GM12878 (cell line): ENCODE results near the gene RBP3. TPM values are rescaled to one million over a fixed set of nuclear protein-coding genes. Genes with fewer than 3 reads are reported as not detected.

Experiments used
- ATAC-seq: fragments of 200-7000 bp; cut with Tn5 transposase; 3 replicates; pipeline ENCODE4 v1.9.1; 2020; ENCODE audit warnings: mild to moderate bottlenecking, moderate library complexity
- BruUV-seq: library from RNA; stranded (reverse); fragments of 400-500 nt; replicated peaks from 2 replicates; lab custom pipeline; 2021; lab: Mats Ljungman, UMichigan
- CTCF ChIA-PET: fragments of 300-600 bp; sonication (Branson Sonifier 250); formaldehyde crosslinking; extraction: SDS; loops from one replicate; lab custom pipeline; 2021; ENCODE audit warnings: inconsistent platforms; lab: Yijun Ruan, JAX
- POLR2A ChIA-PET: fragments of 350-600 bp; formaldehyde crosslinking; extraction: SDS; loops from one replicate; lab custom pipeline; 2021; ENCODE audit warnings: inconsistent platforms; lab: Charles Lee
- RAD21 ChIA-PET: fragments of 300-600 bp; sonication (Branson Sonifier 250); formaldehyde crosslinking; loops from one replicate; lab custom pipeline; 2023; ENCODE audit warnings: antibody characterized with exemption; ENCODE audit not compliant: unreplicated experiment; lab: Charles Lee
- SMC1A ChIA-PET: fragments of 300-600 bp; sonication (Branson Sonifier 250); formaldehyde crosslinking; loops from one replicate; lab custom pipeline; 2023; ENCODE audit not compliant: unreplicated experiment, uncharacterized antibody; lab: Charles Lee
- DNase-seq: peaks from one replicate; pipeline ENCODE4 v3.0.0-alpha.2; 2011; ENCODE audit warnings: low read depth, low spot score
- FAIRE-seq: peaks from 3 replicates; lab custom pipeline; 2011; peaks lifted over from hg19 to GRCh38; lab: Jason Lieb, UNC
- H2AFZ ChIP-seq: 2 replicates; pipeline ENCODE4 v1.6.0; 2011; ENCODE audit warnings: low read depth, low read length, control low read depth; ENCODE audit not compliant: control insufficient read depth
- H3K27ac ChIP-seq: 2 replicates; pipeline ENCODE4 v1.5.1; 2011; ENCODE audit warnings: control low read depth; ENCODE audit not compliant: control insufficient read depth, insufficient read depth
- H3K27me3 ChIP-seq, 2 experiments: replicated peaks in 1 of 2; 2 replicates each; pipeline versions ENCODE4 v1.6.0 to v1.6.1; 2011; ENCODE audit warnings: low read length in 1 of 2; ENCODE audit not compliant: control insufficient read depth in 2 of 2, insufficient read depth in 2 of 2
- H3K36me3 ChIP-seq, 2 experiments: 2 replicates each; pipeline ENCODE4 v1.5.1; 2011; ENCODE audit warnings: low read length in 1 of 2; ENCODE audit not compliant: control insufficient read depth in 2 of 2, insufficient read depth in 2 of 2
- H3K4me1 ChIP-seq: 2 replicates; pipeline ENCODE4 v1.6.1; 2011; ENCODE audit warnings: mild to moderate bottlenecking, low read length, moderate library complexity, mixed read lengths; ENCODE audit not compliant: control insufficient read depth, insufficient read depth
- H3K4me2 ChIP-seq: 2 replicates; pipeline ENCODE4 v1.6.0; 2011; ENCODE audit warnings: control low read depth; ENCODE audit not compliant: control insufficient read depth, insufficient read depth
- H3K4me3 ChIP-seq: fragments of 200-600 bp; sonication (generic); 2 replicates; pipeline ENCODE4 v1.5.1; 2016
- H3K79me2 ChIP-seq: 2 replicates; pipeline ENCODE4 v1.6.0; 2011; ENCODE audit warnings: low read length; ENCODE audit not compliant: control insufficient read depth, insufficient read depth
- H3K9ac ChIP-seq: 2 replicates; pipeline ENCODE4 v1.8.0; 2011; ENCODE audit warnings: low read length, control low read depth, mixed read lengths; ENCODE audit not compliant: control insufficient read depth, insufficient read depth
- H3K9me3 ChIP-seq: replicated peaks from 3 replicates; pipeline ENCODE4 v1.5.1; 2011; ENCODE audit warnings: mild to moderate bottlenecking, low read length; ENCODE audit not compliant: control insufficient read depth, insufficient read depth
- H4K20me1 ChIP-seq: 2 replicates; pipeline ENCODE4 v1.6.0; 2011; ENCODE audit not compliant: control insufficient read depth, insufficient read depth
- ASH2L ChIP-seq: fragments of 300-600, 200-600 bp; sonication (generic); IDR thresholded peaks from 2 replicates; pipeline ENCODE4 v1.6.1; 2017; ENCODE audit warnings: low read depth, mild to moderate bottlenecking, borderline replicate concordance
- CEBPB ChIP-seq, 2 experiments: fragments of 150-350 bp in 1 of 2; IDR thresholded peaks; 2 replicates each; pipeline ENCODE4 v1.6.1; 2012 to 2014; ENCODE audit warnings: low read depth in 2 of 2, low read length in 2 of 2, borderline replicate concordance in 1 of 2, inconsistent platforms in 1 of 2
- CUX1 ChIP-seq: IDR thresholded peaks from 2 replicates; pipeline ENCODE4 v1.6.1; 2012; ENCODE audit warnings: improper control_type of control experiment, low read depth, low read length; ENCODE audit not compliant: insufficient replicate concordance
- MEF2B ChIP-seq: fragments of 450-650 bp; IDR thresholded peaks from 2 replicates; pipeline ENCODE4 v1.6.1; 2018; ENCODE audit warnings: mild to moderate bottlenecking, moderate library complexity; ENCODE audit not compliant: partially characterized antibody, poor library complexity, severe bottlenecking
- MXI1 ChIP-seq: fragments of 150-350 bp; IDR thresholded peaks from 2 replicates; pipeline ENCODE4 v1.6.1; 2011; ENCODE audit warnings: low read depth, mild to moderate bottlenecking, inconsistent platforms, low read length, improper control_type of control experiment
- RAD21 ChIP-seq: IDR thresholded peaks from 2 replicates; pipeline ENCODE4 v1.6.1; 2011; ENCODE audit warnings: mild to moderate bottlenecking, low read depth, low read length, moderate library complexity; ENCODE audit not compliant: insufficient read depth
- RFX5 ChIP-seq: IDR thresholded peaks from 2 replicates; pipeline ENCODE4 v1.6.1; 2011; ENCODE audit warnings: low read depth, low read length, improper control_type of control experiment
- SMC3 ChIP-seq: IDR thresholded peaks from 2 replicates; pipeline ENCODE4 v1.6.1; 2011; ENCODE audit warnings: low read length, improper control_type of control experiment, borderline replicate concordance
- SPI1 ChIP-seq: IDR thresholded peaks from 2 replicates; pipeline ENCODE4 v1.6.1; 2011; ENCODE audit warnings: low read depth, mild to moderate bottlenecking, low read length, moderate library complexity, borderline replicate concordance; ENCODE audit not compliant: insufficient read depth
- WGBS: methylation state at CpG from one replicate; pipeline ENCODE4 v1.1.6; 2016; ENCODE audit warnings: low lambda C conversion rate; ENCODE audit not compliant: insufficient replicate concordance, insufficient coverage; ENCODE audit errors: missing lambda C conversion rate; 5-methylcytosine and 5-hydroxymethylcytosine counted together
- in situ Hi-C: fragments of 300-500 bp; cut with MboI; formaldehyde crosslinking; loops from 9 replicates; pipeline ENCODE4 v1.14.3; 2018; ENCODE audit warnings: mixed read lengths
- intact Hi-C: fragments of 100-400 bp; cut with micrococcal nuclease; formaldehyde crosslinking; loops from one replicate; pipeline ENCODE4 v1.14.2; 2022; ENCODE audit not compliant: unreplicated experiment
- polyA plus RNA-seq, 11 experiments: library from polyadenylated mRNA; depleted of rRNA in 4 of 11; unstranded in 6 of 11; stranded (reverse) in 5 of 11; fragments of >200 nt; fragmentation: Nextera tagmentation in 4 of 11; fragmentation: Illumina TruSeq in 1 of 11; extraction: Ambion mirVana in 4 of 11; extraction: Trizol in 1 of 11; gene quantifications; 1 replicate in 1 of 11; 2 replicates in 10 of 11; pipeline versions ENCODE4 v1.2.1 to v1.2.3, GENCODE V29; 2011 to 2016; ENCODE audit warnings: inconsistent platforms in 2 of 11, missing spikeins in 2 of 11, low read depth in 1 of 11
- total RNA-seq, 4 experiments: library from RNA; depleted of rRNA in 3 of 4; stranded (reverse); fragments of >200 nt in 3 of 4; fragmentation: Illumina TruSeq in 1 of 4; extraction: Trizol in 1 of 4; gene quantifications; 2 replicates each; pipeline versions ENCODE4 v1.2.1 to v1.2.3, GENCODE V29; 2013 to 2021
- TF ChIP-seq, protein P1 (sequence below): IDR thresholded peaks from 2 replicates; pipeline ENCODE4 v1.6.1; 2011; ENCODE audit warnings: mild to moderate bottlenecking, low read depth, low read length, moderate library complexity; ENCODE audit not compliant: insufficient replicate concordance
- TF ChIP-seq, protein P2 (sequence below), 3 experiments: IDR thresholded peaks in 2 of 3; conservative IDR thresholded peaks in 1 of 3; 2 replicates each; pipeline ENCODE4 v1.5.1; 2011; ENCODE audit warnings: low read depth in 3 of 3, low read length in 3 of 3, mild to moderate bottlenecking in 3 of 3, control low read depth in 2 of 3, moderate library complexity in 2 of 3, inconsistent platforms in 1 of 3, mixed read lengths in 1 of 3; ENCODE audit not compliant: control insufficient read depth in 2 of 3, insufficient read depth in 1 of 3; ENCODE audit errors: extremely low read depth in 1 of 3

RBP3 gene
- total and polyA plus RNA-seq, 10 of the 15 experiments (the other 5 are each of a cell fraction or from before 2014, with no cell fraction given), result not detected

DNA sequence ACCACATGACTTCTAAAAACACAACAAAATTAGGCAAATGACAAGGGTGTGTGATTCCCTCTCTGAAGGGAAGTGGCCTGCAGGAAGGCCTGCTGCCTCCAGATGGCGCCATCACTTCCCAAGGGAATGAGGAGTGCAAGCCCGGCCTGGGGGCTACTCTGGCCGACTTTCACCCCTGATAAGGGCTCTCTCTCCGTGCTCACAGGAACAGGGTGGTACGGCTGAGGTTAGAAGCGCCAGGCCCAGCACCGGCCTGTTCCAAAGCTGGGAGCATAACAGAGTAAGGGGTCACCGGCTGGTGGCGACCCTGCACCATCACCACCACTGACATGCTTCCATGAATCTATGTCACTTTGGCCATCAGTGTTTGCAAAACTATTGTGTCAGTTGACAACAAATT lies 13.1 kb downstream of the RBP3 start:
- ChIA-PET CTCF (interaction anchor here (0.6 to 1.4 kb wide), 3 partner anchors 13 to 815 kb away, joined by 3 to 4 read pairs (median 3); no protein-coding TSS in a partner anchor), POLR2A (no interaction called here), SMC1A (no interaction called here), RAD21 (no interaction called here)
- Histone ChIP-seq H2AFZ (no peak overlapping the region), H3K9ac (no peak overlapping the region), H3K9me3 (no peaks in the 10 kb centered on the region), H3K27ac (no peak overlapping the region), H3K79me2 (no peaks in the 10 kb centered on the region), H3K4me2 (no peak overlapping the region), H3K4me3 (no peak overlapping the region), H3K4me1 (no peaks in the 10 kb centered on the region), H4K20me1 (no peaks in the 10 kb centered on the region), H3K27me3 (no peaks in the 10 kb centered on the region; a peak in 1 of 4 replicates), H3K36me3 (no peaks in the 10 kb centered on the region)
- DNase-seq (no peak), ATAC-seq (peak; percentile 55), FAIRE-seq (no peak)
- WGBS, result 55% methylated on average over 9 of the region's 9 CpGs
- in situ Hi-C loops, result no loop called here
- no peak for TF ChIP-seq RFX5
- no peak for TF ChIP-seq CEBPB (IDR thresholded peaks at IDR 0.05; ENCODE audit: borderline replicate concordance in 1 of 2, low read depth in 2 of 2, low read length in 2 of 2)
- peak; percentile 17; the same call in 1 of the 2 replicates for TF ChIP-seq SPI1
- 0 out of 2 replicates have a peak, but pooled peaks have one; percentile 25 for TF ChIP-seq RAD21
- TF ChIP-seq, protein P1, sequence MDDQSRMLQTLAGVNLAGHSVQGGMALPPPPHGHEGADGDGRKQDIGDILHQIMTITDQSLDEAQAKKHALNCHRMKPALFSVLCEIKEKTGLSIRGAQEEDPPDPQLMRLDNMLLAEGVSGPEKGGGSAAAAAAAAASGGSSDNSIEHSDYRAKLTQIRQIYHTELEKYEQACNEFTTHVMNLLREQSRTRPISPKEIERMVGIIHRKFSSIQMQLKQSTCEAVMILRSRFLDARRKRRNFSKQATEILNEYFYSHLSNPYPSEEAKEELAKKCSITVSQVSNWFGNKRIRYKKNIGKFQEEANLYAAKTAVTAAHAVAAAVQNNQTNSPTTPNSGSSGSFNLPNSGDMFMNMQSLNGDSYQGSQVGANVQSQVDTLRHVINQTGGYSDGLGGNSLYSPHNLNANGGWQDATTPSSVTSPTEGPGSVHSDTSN, result no peak
- no peak for TF ChIP-seq CUX1
- TF ChIP-seq, protein P2, sequence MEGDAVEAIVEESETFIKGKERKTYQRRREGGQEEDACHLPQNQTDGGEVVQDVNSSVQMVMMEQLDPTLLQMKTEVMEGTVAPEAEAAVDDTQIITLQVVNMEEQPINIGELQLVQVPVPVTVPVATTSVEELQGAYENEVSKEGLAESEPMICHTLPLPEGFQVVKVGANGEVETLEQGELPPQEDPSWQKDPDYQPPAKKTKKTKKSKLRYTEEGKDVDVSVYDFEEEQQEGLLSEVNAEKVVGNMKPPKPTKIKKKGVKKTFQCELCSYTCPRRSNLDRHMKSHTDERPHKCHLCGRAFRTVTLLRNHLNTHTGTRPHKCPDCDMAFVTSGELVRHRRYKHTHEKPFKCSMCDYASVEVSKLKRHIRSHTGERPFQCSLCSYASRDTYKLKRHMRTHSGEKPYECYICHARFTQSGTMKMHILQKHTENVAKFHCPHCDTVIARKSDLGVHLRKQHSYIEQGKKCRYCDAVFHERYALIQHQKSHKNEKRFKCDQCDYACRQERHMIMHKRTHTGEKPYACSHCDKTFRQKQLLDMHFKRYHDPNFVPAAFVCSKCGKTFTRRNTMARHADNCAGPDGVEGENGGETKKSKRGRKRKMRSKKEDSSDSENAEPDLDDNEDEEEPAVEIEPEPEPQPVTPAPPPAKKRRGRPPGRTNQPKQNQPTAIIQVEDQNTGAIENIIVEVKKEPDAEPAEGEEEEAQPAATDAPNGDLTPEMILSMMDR (IDR thresholded peaks at IDR 0.05 in 2 of 3, conservative IDR thresholded peaks at IDR 0.05 in 1 of 3; ENCODE audit: control insufficient read depth in 2 of 3, extremely low read depth in 1 of 3, insufficient read depth in 1 of 3, low read depth in 3 of 3, low read length in 3 of 3), result peak; percentile 50 to 71 (median 68)
- TF ChIP-seq MXI1, result no peak
- peak; percentile 41; the same call in 1 of the 2 replicates for TF ChIP-seq SMC3
- no peak for TF ChIP-seq ASH2L
- TF ChIP-seq MEF2B, result peak; percentile 79
- no TSS peak for BruUV-seq
- intact Hi-C loops, result no loop called here
